ENCODE measurements around the gene CHRND. TPM values are rescaled to one million over a fixed set of nuclear protein-coding genes. Genes with fewer than 3 reads are reported as not detected.

The CHRND gene
- total and polyA plus RNA-seq, 2 of the 8 experiments (the other 6 are each of a cell fraction or from before 2014, with no cell fraction given): 0.24 TPM; not detected in 1

DNA sequence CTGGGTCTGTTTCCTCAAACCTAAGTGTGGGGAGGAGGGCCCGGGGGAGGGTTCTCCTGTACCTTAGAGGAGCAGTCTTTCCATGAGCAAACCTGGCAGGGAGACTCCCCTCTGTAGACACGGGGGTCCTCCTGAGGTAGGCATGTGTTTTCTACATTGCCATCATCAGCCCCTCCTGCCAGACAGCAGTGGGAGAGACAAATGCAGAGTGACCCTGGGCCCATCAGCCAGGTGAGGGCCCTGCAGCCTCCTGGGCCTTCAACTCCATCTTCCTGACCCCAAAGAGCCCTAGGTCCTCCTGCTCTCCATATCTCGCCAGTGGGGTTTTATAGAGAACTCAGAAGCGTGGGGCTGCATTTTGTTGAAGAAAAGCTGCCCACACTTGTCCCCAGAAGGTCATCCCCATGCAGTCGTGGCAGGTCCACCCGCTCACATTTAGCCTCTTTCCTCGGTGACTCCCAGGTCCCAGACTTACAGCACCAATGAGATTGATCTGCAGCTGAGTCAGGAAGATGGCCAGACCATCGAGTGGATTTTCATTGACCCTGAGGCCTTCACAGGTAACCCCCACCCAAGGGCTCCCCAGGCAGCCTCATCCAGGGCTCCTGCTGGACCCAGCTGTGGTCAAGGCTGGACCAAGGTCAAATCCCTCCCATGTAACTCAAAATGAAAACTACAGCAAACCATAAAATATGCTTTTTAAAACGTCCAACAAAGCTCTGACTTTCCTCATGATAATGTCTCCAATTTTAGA, 16.2 kb downstream of the CHRND start:
- H3K23ac ChIP-seq (ENCODE audit: insufficient read length): no peak overlapping the region
- H2BK5ac ChIP-seq (ENCODE audit: low read depth, low read length): no peak overlapping the region
- no peak overlapping the region for H4K5ac ChIP-seq (ENCODE audit: insufficient read length, low read depth, low read length)
- peak in 1 of 2 experiments; percentile 39 for DNase-seq (ENCODE audit: low read depth in 1 of 2, low spot score in 2 of 2)
- 0 out of 4 replicates have a peak, but pooled peaks cover 0 to 4% of the 10 kb centered on the region in 2 experiments for H3K79me2 ChIP-seq (ENCODE audit: control insufficient read depth in 1 of 2, insufficient read depth in 2 of 2, low read length in 2 of 2)
- H3K27me3 ChIP-seq (replicated peaks in 1 of 4; ENCODE audit: control insufficient read depth in 3 of 4, extremely low read depth in 1 of 4, insufficient read depth in 3 of 4, low read length in 3 of 4): no peaks in the 10 kb centered on the region
- no peak overlapping the region for H2BK20ac ChIP-seq (ENCODE audit: low read length)
- H2AFZ ChIP-seq (ENCODE audit: low read length): no peak overlapping the region
- no peak overlapping the region for H3K4me2 ChIP-seq (ENCODE audit: insufficient read depth in 1 of 2, low read depth in 2 of 2, low read length in 2 of 2)
- peaks cover 0 to 15% (median 10%) of the 10 kb centered on the region in 4 experiments; a peak in 6 of 7 replicates for H3K4me1 ChIP-seq (replicated peaks in 1 of 4; ENCODE audit: control insufficient read depth in 3 of 4, insufficient read depth in 4 of 4, low read length in 3 of 4)
- no peak overlapping the region for H2BK120ac ChIP-seq (replicated peaks; ENCODE audit: low read depth, low read length)
- no peaks in the 10 kb centered on the region; the same call in 1 of the 2 replicates for H3K79me1 ChIP-seq (ENCODE audit: low read depth, low read length)
- peaks cover 4 to 9% of the 10 kb centered on the region in 2 experiments for H4K20me1 ChIP-seq (replicated peaks in 1 of 2; ENCODE audit: control insufficient read depth in 1 of 2, insufficient read depth in 2 of 2, low read length in 2 of 2)
- no peak overlapping the region for H3K56ac ChIP-seq (replicated peaks; ENCODE audit: insufficient read length, low read depth, low read length)
- FAIRE-seq: no peak
- TF ChIP-seq, protein P1, sequence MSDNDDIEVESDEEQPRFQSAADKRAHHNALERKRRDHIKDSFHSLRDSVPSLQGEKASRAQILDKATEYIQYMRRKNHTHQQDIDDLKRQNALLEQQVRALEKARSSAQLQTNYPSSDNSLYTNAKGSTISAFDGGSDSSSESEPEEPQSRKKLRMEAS (IDR thresholded peaks at IDR 0.05): no peak
- no peak for TF ChIP-seq CEBPB (IDR thresholded peaks at IDR 0.05; ENCODE audit: low read depth, low read length)
- no peak for TF ChIP-seq TAF7 (optimal IDR thresholded peaks at IDR 0.05; ENCODE audit: borderline replicate concordance, low read depth, low read length)
- no peak for TF ChIP-seq BCL11A (IDR thresholded peaks at IDR 0.05; ENCODE audit: low read depth in 2 of 2, low read length in 2 of 2)
- no peak for TF ChIP-seq SP4 (IDR thresholded peaks at IDR 0.05; ENCODE audit: low read length)
- CTCF ChIA-PET (ENCODE audit: partially characterized antibody): interaction anchor here (0.6 to 1.6 kb wide), 4 partner anchors 19 to 85 kb away, joined by 3 to 4 read pairs (median 4); no protein-coding TSS in a partner anchor
- H3K14ac ChIP-seq (ENCODE audit: insufficient read length): no peak overlapping the region
- no peak overlapping the region for H3K27ac ChIP-seq (ENCODE audit: low read depth, low read length)
- H2BK15ac ChIP-seq (ENCODE audit: low read length): no peak overlapping the region
- no peak overlapping the region for H3K4ac ChIP-seq (replicated peaks; ENCODE audit: insufficient read length, low read depth, low read length)
- WGBS, 2 experiments (ENCODE audit: extremely low coverage in 1 of 2, insufficient coverage in 1 of 2, insufficient read length in 1 of 2, insufficient replicate concordance in 2 of 2, low coverage in 1 of 2, low lambda C conversion rate in 2 of 2, missing lambda C conversion rate in 1 of 2): 83% methylated on average over 9 of the region's 9 CpGs; no CpG with 5 or more reads in 1 of the 2 experiments
- H3K18ac ChIP-seq (ENCODE audit: extremely low read depth, low read length): no peak overlapping the region
- 0 out of 2 replicates have a peak, but pooled peaks cover 1% of the 10 kb centered on the region for H3K23me2 ChIP-seq (ENCODE audit: low read depth, low read length)
- H3K36me3 ChIP-seq (ENCODE audit: control insufficient read depth in 2 of 4, insufficient read depth in 4 of 4, low read length in 3 of 4): peaks cover 0 to 6% (median 0%) of the 10 kb centered on the region in 4 experiments; a peak in 2 of 8 replicates
- no peak overlapping the region for H2AK5ac ChIP-seq (ENCODE audit: low read depth, low read length)
- POLR2A ChIA-PET (ENCODE audit: partially characterized antibody): interaction anchor here (0.9 to 4.0 kb wide), 2 partner anchors 9 to 11 kb away, joined by 3 to 24 read pairs; partner anchors contain the start of genes EIF4E2 and TIGD1
- H3K9ac ChIP-seq (replicated peaks in 1 of 4; ENCODE audit: extremely low read depth in 1 of 4, low read depth in 3 of 4, low read length in 3 of 4): no peak overlapping the region
- H4K8ac ChIP-seq (ENCODE audit: extremely low read depth, insufficient read depth, low read length): no peak overlapping the region
- no peak overlapping the region for H4K91ac ChIP-seq (replicated peaks; ENCODE audit: insufficient read length, low read length)
- no peaks in the 10 kb centered on the region for H3K9me3 ChIP-seq (ENCODE audit: insufficient read depth in 2 of 2, low read depth in 1 of 2, low read length in 1 of 2)
- no peak overlapping the region for H3K4me3 ChIP-seq (ENCODE audit: extremely low read depth in 1 of 4, insufficient read depth in 2 of 4, low read depth in 3 of 4, low read length in 4 of 4)
- H2BK12ac ChIP-seq (ENCODE audit: low read depth, low read length): no peak overlapping the region
